Measurements from ENCODE around the gene TUBGCP5. TPM values are rescaled to one million over a fixed set of nuclear protein-coding genes. Genes with fewer than 3 reads are reported as not detected.

Gene TUBGCP5
- total and polyA plus RNA-seq, 2 of the 4 experiments (the other 2 are of a cell fraction) = 13.0 to 19.4 TPM

DNA sequence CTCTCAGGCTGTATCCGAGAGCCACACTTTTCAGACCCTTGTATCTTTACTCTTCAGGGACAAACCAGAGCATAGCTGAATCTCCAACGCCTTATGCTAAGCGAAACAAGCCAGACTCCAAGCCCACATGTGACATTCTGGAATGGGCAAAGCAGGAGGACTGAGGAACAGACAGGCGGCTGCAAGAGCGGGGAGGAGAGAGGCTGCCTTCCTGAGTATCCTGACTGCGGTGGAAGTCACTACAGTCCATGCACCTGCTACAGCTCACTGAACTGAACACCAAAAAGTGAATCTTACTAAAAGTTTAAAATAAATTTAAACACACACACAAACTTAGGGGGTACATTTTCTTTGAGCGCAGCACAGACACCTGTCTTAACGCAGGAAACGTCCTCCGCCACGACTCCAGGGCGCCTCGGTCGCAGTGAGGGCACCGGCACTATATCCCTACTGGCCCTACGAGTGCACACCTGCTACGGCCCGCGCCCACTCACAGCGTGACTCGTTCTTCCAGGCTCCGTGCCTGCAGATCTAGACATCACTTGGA is 60.6 kb downstream of the TUBGCP5 start:
- Histone ChIP-seq H3K4me2 (ENCODE audit: low read depth, low read length) (peak overlapping the region; percentile 96), H2AK5ac (ENCODE audit: low read depth, low read length) (no peak overlapping the region), H3K79me1 (ENCODE audit: low read depth in 1 of 2, low read length in 2 of 2) (peaks cover 3 to 34% of the 10 kb centered on the region in 2 experiments; a peak in 3 of 4 replicates), H4K20me1 (ENCODE audit: insufficient read depth, low read length) (peaks cover 54% of the 10 kb centered on the region), H3K36me3 (ENCODE audit: control insufficient read depth, insufficient read depth, low read length) (no peaks in the 10 kb centered on the region), H2AFZ (replicated peaks; ENCODE audit: low read length, poor library complexity) (peak overlapping the region; percentile 69), H2BK20ac (ENCODE audit: low read depth, low read length) (no peak overlapping the region), H3K27me3 (ENCODE audit: control insufficient read depth, insufficient read depth, low read length) (no peaks in the 10 kb centered on the region), H3K23ac (ENCODE audit: low read depth, low read length) (peak overlapping the region; percentile 86; the same call in 1 of the 2 replicates), H2AK9ac (replicated peaks; ENCODE audit: low read depth, low read length, poor library complexity) (peak overlapping the region; percentile 65), H2BK5ac (ENCODE audit: low read depth, low read length, poor library complexity, severe bottlenecking) (no peak overlapping the region), H3K27ac (ENCODE audit: insufficient read depth, low read length) (no peak overlapping the region), H3K4me3 (ENCODE audit: insufficient read depth, low read depth, low read length) (peak overlapping the region; percentile 91), H3K9me3 (ENCODE audit: control insufficient read depth, insufficient read depth, low read length) (no peaks in the 10 kb centered on the region), H2BK15ac (ENCODE audit: low read depth, low read length) (no peak overlapping the region), H4K8ac (ENCODE audit: low read depth in 2 of 2, low read length in 2 of 2) (no peak overlapping the region), H3K14ac (replicated peaks; ENCODE audit: low read depth, low read length) (no peak overlapping the region; the same call in 1 of the 2 replicates), H3K56ac (ENCODE audit: extremely low read depth, insufficient read depth, low read length) (no peak overlapping the region), H4K5ac (ENCODE audit: low read depth, low read length) (no peak overlapping the region), H3K9me1 (ENCODE audit: insufficient read depth, low read length) (peaks cover 7% of the 10 kb centered on the region), H3K18ac (ENCODE audit: low read depth, low read length) (no peak overlapping the region), H3K4me1 (ENCODE audit: control insufficient read depth, insufficient read depth, low read length) (peaks cover 2% of the 10 kb centered on the region), H4K91ac (ENCODE audit: insufficient read depth, low read depth, low read length) (no peak overlapping the region), H3K4ac (ENCODE audit: low read depth, low read length) (no peak overlapping the region), H2BK120ac (ENCODE audit: low read depth, low read length) (no peak overlapping the region), H3K9ac (ENCODE audit: low read depth, low read length) (no peak overlapping the region)
- dilution Hi-C loops (cut with HindIII; ENCODE audit: low sequenced_read_pairs, unreplicated experiment) (no loop called here), in situ Hi-C loops (cut with MboI; ENCODE audit: low sequenced_read_pairs) (no loop called here), intact Hi-C loops (cut with micrococcal nuclease) (no loop called here)
- POLR2A ChIA-PET (ENCODE audit: unreplicated experiment) = no interaction called here
- no TSS peak for BruUV-seq (replicated peaks)
- CTCF ChIA-PET = no interaction called here
- ATAC-seq (ENCODE audit: low read depth) (peak; percentile 2; the same call in 1 of the 2 replicates), DNase-seq (no peak)
- 0 out of 2 replicates have a peak, but pooled peaks have one; percentile 18 for TF ChIP-seq BHLHE40 (IDR thresholded peaks at IDR 0.05; ENCODE audit: low read depth, low read length)
- no peak for TF ChIP-seq RFX5 (IDR thresholded peaks at IDR 0.05; ENCODE audit: low read depth, low read length)
- 0% methylated on average over 8 of the region's 22 CpGs; no CpG with 5 or more reads in 1 of the 2 experiments for WGBS, 2 experiments (ENCODE audit: extremely low coverage in 2 of 2, insufficient read length in 1 of 2)

All from IMR-90 (cell line).